GM08714 (cell line): Measurements from ENCODE around the gene DPP7.

Experiments
- H3K4me3 ChIP-seq: fragments of 200-500 bp; sonication (Bioruptor generic); 2 replicates; pipeline ENCODE4 v1.5.1; 2014; ENCODE audit warnings: mild to moderate bottlenecking, low read length, inconsistent platforms
- ZNF274 ChIP-seq: IDR thresholded peaks from 2 replicates; pipeline ENCODE4 v1.6.1; 2012; ENCODE audit warnings: mild to moderate bottlenecking, low read depth, low read length

Gene DPP7

DNA sequence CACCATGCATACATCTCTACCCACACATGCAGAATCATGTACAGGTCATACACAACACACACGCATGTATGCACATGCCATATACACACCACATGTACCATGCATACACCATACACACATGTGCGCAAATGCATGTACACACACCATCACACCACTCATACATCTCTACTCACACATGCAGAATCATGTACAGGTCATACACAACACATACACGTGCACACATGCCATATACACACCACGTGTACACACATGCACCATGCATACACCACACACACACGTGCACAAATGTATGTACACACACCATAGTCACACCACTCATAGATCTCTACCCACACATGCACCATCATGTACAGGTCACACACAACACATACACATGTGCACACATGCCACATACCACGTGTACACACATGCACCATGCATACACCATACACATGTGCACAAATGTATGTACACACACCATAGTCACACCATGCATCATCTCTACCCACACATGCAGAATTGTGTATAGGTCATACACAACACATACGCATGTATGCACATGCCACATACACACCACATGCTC is 38.4 kb upstream of the DPP7 start:
- no peak overlapping the region for H3K4me3 ChIP-seq
- TF ChIP-seq ZNF274, result no peak

DNA sequence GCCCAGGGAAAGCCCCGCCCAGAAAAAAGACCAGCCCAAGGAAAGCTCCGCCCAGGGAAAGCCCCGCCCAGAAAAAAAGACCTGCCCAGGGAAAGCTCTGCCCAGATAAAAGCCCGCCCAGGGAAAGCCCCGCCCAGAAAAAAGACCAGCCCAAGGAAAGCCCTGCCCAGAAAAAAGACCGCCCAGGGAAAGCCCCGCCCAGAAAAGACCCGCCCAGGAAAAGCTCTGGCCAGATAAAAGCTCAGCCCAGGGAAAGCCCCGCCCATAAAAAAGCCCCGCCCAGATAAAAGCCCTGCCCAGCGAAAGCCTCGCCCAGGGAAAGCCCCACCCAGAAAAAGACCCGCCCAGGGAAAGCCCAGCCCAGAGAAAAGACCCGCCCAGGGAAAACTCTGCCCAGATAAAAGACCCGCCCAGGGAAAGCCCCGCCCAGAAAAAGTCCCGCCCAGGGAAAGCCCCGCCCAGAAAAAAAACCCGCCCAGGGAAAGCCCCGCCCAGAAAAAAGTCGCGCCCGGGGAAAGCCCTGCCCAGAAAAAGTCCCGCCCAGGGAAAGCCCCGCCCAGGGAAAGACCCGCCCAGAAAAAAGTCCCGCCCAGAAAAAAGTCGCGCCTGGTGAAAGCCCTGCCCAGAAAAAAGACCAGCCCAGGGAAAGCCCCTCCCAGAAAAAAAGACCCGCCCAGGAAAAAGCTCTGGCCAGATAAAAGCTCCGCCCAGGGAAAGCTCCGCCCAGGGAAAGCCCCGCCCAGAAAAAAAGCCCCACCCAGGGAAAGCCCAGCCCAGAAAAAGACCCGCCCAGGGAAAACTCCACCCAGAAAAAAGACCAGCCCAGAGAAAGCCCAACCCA is 36.3 kb upstream of the DPP7 start:
- H3K4me3 ChIP-seq, result no peak overlapping the region
- TF ChIP-seq ZNF274, result no peak

DNA sequence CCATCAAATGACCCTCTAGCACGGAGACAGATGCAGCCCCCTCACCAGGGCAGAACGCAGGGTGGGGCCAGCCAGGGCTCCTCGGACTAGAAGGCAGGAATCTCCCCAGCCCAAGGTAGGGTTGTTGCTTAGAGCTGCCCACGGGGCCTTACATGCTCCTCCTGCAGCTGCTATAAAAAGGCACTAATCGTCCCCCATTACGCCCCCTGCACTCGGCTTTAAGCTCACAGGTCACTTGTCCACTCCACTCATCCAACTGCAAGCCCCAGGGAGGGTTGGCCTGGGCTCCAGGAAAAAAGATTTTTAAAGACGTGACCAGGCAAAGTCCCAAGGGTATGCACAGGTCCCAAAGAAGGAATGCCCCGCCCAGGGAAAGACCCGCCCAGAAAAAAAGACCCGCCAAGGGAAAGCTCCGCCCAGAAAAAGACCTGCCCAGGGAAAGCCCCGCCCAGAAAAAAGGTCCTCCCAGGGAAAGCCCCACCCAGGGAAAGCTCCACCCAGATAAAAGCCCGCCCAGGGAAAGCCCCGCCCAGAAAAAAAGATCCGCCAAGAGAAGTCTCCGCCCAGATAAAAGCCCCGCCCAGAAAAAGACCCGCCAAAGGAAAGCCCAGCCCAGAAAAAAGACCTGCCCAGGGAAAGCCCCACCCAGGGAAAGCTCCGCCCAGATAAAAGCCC is 35.5 kb upstream of the DPP7 start:
- H3K4me3 ChIP-seq, result no peak overlapping the region
- TF ChIP-seq ZNF274, result no peak

DNA sequence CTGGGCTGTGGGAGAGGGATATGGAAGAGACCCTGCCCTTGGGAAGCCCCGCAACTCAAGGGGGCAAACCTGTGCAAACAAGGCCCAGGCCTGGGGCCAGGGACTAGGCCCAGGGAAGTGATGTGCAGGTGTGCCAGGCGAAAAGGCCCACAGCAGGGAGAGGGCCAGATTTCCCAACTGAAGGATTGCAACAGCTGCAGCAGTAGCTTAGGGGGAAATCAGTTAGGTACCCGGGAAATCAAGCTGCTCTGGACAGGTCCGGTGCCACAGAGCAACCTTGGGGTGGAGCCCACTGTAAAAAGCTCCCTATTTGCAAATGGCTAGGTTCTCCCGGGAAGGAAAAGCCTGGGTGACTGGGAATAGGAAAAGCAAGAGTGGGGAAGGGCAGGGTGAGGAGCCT is 34.8 kb upstream of the DPP7 start:
- no peak overlapping the region for H3K4me3 ChIP-seq
- TF ChIP-seq ZNF274, result no peak

DNA sequence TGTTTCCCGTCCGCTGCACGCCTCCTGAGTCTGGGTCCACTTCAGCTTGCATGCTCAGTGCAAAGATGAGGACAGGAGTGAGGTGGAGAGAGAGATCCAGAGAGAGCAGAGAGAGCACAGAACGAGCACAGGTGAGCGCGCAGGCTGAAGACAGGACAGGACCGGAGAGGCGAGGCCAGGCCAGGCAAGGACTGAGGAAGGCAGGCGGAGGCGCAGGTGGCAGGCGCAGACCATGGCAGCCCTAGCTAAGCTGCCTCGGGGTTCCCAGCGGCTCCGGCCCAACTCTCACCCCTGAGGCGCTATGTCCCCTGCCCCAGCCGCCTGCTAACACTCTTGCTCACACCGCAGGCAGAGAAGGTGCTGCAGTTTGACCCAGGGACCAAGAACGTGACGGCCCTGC is 34.1 kb upstream of the DPP7 start:
- TF ChIP-seq ZNF274, result no peak
- H3K4me3 ChIP-seq, result no peak overlapping the region

DNA sequence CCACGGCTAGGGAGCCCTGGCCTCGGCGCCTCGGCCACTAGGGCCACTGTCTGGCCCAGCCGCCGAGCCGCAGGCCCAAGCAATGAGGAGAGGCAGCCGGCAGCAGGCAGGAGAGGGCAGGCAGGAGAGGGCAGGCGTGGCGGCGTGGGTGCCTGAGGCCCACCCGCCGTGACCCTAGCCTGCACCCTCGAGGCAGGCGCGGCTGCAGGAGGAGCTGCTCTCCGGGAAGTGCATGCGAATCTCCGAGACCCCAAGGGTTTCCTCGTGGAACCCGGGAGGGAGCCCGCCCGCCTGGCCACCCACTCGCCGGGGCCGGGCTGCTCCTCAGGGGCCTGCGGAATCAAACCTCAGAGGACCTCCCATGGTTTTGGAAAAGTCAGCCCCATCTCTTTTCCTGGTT is 33.7 kb upstream of the DPP7 start:
- H3K4me3 ChIP-seq, result no peak overlapping the region
- no peak for TF ChIP-seq ZNF274

DNA sequence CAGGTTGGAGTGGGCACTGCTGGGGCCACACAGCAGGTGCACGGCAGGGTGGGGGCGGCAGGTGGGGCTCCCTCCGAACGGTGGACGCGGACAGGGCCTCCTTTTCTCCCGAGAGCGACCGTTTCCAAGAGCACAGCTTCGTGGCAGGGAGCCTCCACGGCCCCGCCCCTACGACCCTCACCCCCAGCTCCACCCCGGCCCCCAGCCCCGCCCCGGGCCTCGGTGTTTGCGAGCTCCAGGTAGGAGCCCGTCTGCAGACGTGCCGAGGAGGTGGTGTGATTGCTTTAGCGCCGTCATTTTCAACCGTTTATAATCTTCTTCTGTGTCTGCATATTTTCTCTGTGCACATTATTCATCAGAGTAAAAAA is 33.2 kb upstream of the DPP7 start:
- no peak for TF ChIP-seq ZNF274

DNA sequence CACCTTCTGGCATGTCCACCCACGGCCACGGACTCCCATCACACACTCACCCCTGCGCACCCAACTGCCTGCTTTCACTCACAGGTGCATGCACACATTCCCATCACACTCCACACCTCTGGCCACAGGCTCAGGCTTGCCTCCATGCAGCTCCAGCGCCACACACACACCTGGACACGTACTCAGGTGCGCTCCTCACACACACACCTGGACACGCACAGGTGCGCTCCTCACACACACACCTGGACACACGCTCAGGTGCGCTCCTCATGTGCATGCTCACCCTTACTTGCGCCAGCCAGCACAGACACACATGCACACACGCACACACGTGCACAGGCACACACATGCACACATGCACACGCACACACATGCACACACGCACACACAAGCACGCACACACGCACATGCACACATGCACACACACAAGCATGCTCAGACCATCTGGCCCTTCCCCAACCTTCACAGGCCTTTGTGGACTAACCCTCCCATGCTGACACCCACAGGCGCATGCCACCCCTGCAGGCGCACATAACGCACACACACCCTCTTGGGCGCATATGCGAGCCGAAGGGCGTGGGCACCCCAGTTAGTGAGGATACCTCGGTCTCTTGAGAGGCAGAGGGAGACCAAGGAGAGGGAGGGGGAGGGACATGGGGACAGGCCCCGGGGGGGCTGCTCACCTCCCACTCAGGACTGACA is 32.7 kb upstream of the DPP7 start:
- H3K4me3 ChIP-seq, result no peak overlapping the region
- no peak for TF ChIP-seq ZNF274

More for the DNA sequence above, 33.2 kb upstream of the DPP7 start:
- no peak overlapping the region for H3K4me3 ChIP-seq

DNA sequence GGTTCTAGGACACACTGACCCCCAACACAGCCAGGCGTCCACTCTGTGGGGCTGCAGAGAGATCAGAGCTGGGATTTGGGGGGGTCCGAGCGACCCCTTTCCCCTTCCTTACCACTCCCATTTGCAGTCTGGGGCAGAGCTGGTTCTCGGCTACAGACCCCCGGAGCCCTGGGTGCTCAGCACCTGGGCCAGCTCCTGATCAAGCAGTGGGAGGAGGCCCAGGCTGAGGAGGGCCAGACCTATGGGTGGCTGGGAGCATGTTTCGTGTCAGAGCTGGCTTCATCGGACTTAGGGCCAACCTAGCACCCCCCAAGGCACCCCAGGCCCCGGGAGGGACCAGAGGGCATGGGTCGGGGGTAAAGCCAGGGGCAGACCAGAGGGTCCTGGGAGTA is 32.0 kb upstream of the DPP7 start:
- no peak overlapping the region for H3K4me3 ChIP-seq
- no peak for TF ChIP-seq ZNF274

DNA sequence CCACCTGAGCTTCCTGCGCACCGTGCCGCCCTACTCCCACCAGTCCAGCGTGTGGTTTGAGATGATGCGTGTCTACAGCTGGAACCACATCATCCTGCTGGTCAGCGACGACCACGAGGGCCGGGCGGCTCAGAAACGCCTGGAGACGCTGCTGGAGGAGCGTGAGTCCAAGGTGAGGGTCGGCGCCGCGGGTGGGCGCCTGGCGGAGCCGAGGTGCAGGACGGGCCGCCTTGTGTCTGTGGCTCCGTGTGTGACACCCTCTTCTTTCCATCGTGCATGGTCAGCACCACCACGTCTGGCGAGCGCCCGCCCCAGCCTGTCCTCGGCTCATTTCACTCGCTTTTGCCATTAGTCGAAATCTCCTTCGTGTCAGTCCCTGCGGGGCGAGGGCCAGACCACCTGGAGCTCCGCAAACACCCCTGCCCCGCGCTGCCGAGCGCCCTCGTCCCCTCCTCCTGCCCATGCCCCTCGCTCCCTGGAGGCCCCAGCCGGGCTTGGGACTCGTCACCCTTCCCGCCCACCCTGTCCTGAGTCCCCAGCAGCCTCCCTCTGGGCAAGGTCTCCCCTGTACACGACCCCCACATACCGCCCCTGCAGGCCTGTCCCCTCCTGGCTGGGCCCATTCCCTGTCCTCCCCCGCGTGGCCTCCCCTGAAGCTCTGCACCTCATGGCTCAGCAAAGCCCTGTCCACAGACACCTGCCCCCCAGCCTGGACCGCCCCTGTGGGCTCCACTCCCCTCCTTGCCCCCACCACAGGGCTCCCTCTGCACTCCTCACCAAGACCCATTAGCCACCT is 31.4 kb upstream of the DPP7 start:
- no peak for TF ChIP-seq ZNF274
- no peak overlapping the region for H3K4me3 ChIP-seq

DNA sequence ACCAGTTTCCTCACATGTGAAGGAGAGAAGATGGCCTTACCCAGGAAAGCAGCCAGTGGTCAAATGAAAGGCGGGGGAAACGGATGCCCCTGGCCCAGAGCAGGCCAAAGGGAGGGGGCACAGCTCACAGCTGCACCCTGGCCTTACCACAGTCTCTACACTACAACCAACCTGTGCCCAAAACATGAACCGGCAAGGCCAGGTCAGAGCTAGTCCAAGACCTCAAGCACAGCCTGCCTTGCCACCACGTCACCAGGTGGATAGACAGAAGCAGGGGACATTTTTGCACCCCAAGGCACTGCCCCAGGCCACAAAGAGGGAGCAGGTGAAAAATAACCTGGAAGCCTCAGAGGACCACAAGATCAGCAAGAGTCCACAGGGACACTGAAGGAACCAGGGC is 28.9 kb upstream of the DPP7 start:
- TF ChIP-seq ZNF274, result no peak

DNA sequence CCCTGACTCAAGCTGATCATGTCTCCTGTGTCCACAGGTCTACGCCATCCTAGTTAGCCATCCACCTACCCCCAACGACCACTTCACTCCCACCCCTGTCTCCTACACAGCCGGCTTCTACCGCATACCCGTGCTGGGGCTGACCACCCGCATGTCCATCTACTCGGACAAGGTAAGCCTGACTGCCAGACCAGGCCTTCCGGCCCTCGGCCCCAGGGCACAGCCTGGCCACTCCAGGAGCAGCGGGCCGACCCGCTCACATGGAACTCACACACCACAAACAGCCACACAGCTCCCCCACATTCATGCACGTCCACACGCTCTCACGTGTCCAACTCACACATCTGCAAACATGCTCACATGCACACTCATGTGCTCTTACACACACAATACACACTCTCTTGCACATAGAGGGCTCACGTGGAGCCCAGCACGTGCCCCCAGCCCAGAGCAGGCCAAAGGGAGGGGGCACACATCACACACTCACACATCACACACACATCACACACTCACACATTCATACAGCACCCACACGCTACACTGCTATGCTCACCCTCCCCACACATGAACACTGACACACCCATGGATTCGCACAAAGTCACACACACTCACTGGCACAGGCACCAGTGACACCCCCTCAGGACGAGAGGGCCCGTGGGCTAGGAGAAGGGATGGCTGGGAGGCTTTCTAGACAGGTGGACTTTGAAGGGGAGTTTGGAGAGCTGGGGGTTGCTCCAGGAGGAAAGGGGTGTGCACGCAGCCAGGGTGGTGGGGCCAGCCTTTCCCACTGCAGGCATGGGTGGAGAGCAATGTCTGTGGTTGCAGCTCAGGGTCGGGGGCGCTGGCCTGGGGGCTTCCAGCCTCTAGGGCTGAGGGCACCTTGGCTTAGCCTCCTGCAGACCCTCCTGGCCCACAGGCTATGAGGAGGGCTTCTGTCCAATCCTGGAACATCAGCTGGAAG is 27.7 kb upstream of the DPP7 start:
- no peak overlapping the region for H3K4me3 ChIP-seq
- TF ChIP-seq ZNF274, result no peak

More for the DNA sequence above, 28.9 kb upstream of the DPP7 start:
- H3K4me3 ChIP-seq, result no peak overlapping the region
